ENCODE data around the gene CCDC187.

- TF ChIP-seq CTCF (IDR thresholded peaks at IDR 0.05), result no peak
- TF ChIP-seq POLR2A (IDR thresholded peaks at IDR 0.05), result no peak
These were observed 29.6 kb upstream of the CCDC187 start for GRCh38 chr9:136333486-136333885.

Data from uterus (tissue), 2 donors.